Neural cell (in vitro differentiated cells): Measurements from ENCODE around the gene PPM1A. TPM values are rescaled to one million over a fixed set of nuclear protein-coding genes. Genes with fewer than 3 reads are reported as not detected.

ENCODE experiments used
- H2AFZ ChIP-seq: fragments of 200-600, 300-800 bp; sonication (generic), shearing (Covaris generic); 2 replicates; pipeline ENCODE4 v1.6.0; 2014; ENCODE audit warnings: low read depth, mild to moderate bottlenecking, antibody characterized with exemption, low read length, moderate library complexity
- H3F3A ChIP-seq: fragments of 200-600 bp; shearing (Covaris generic); 2 replicates; pipeline ENCODE4 v1.6.1; 2016; ENCODE audit warnings: mild to moderate bottlenecking, moderate library complexity, mixed read lengths, antibody characterized with exemption, low read length; ENCODE audit not compliant: insufficient read depth, poor library complexity, severe bottlenecking
- H3K27ac ChIP-seq: fragments of 200-600, 300-800 bp; sonication (generic), shearing (Covaris generic); 2 replicates; pipeline ENCODE4 v1.5.1; 2014; ENCODE audit warnings: mild to moderate bottlenecking, low read length, moderate library complexity
- H3K27me3 ChIP-seq: fragments of 300-800, 200-600 bp; sonication (generic), shearing (Covaris generic); 2 replicates; pipeline ENCODE4 v1.6.0; 2014; ENCODE audit warnings: mild to moderate bottlenecking, low read depth, low read length, moderate library complexity; ENCODE audit not compliant: insufficient read depth
- H3K36me3 ChIP-seq: fragments of 300-800, 200-600 bp; sonication (generic), shearing (Covaris generic); 2 replicates; pipeline ENCODE4 v1.5.1; 2014; ENCODE audit warnings: mild to moderate bottlenecking, antibody characterized with exemption, low read length, moderate library complexity; ENCODE audit not compliant: insufficient read depth
- H3K4me2 ChIP-seq: fragments of 300-800, 200-600 bp; sonication (generic), shearing (Covaris generic); 2 replicates; pipeline ENCODE4 v1.6.0; 2014; ENCODE audit warnings: mild to moderate bottlenecking, low read length
- H3K4me3 ChIP-seq: fragments of 300-800, 200-600 bp; sonication (generic), shearing (Covaris generic); 2 replicates; pipeline ENCODE4 v1.5.1; 2014; ENCODE audit warnings: mild to moderate bottlenecking, low read length, moderate library complexity
- H3K79me2 ChIP-seq: fragments of 200-600 bp; shearing (Covaris generic); replicated peaks from 2 replicates; pipeline ENCODE4 v1.6.0; 2014; ENCODE audit warnings: mild to moderate bottlenecking, low read length, moderate library complexity; ENCODE audit not compliant: insufficient read depth
- H3K9ac ChIP-seq: fragments of 300-800, 200-600 bp; sonication (generic), shearing (Covaris generic); 2 replicates; pipeline ENCODE4 v1.6.1; 2016; ENCODE audit warnings: mild to moderate bottlenecking, low read length, mixed read lengths
- H3K9me2 ChIP-seq: fragments of 200-600 bp; shearing (Covaris generic); 2 replicates; pipeline ENCODE4 v1.6.1; 2016; ENCODE audit warnings: mild to moderate bottlenecking, low read length, mixed read lengths; ENCODE audit not compliant: insufficient read depth
- H3K9me3 ChIP-seq: fragments of 200-600, 300-800 bp; sonication (generic), shearing (Covaris generic); 2 replicates; pipeline ENCODE4 v1.6.1; 2016; ENCODE audit warnings: mild to moderate bottlenecking, mixed run types, low read length, moderate library complexity, mixed read lengths
- H4K20me1 ChIP-seq: fragments of 200-600 bp; shearing (Covaris generic); 2 replicates; pipeline ENCODE4 v1.6.1; 2016; ENCODE audit warnings: mild to moderate bottlenecking, mixed run types; ENCODE audit not compliant: insufficient read depth
- CTCF ChIP-seq: fragments of 450-650 bp; IDR thresholded peaks from 2 replicates; pipeline ENCODE4 v1.5.1; 2014; ENCODE audit warnings: antibody characterized with exemption, mild to moderate bottlenecking, moderate library complexity; ENCODE audit not compliant: poor library complexity, severe bottlenecking
- EP300 ChIP-seq: fragments of 450-650 bp; conservative IDR thresholded peaks from 2 replicates; pipeline ENCODE4 v1.6.1; 2014; ENCODE audit warnings: antibody characterized with exemption, mild to moderate bottlenecking, moderate library complexity; ENCODE audit not compliant: poor library complexity, severe bottlenecking
- EZH2 ChIP-seq: fragments of 200-600, 300-800 bp; shearing (Covaris generic), sonication (generic); IDR thresholded peaks from 2 replicates; pipeline ENCODE4 v1.6.1; 2014; ENCODE audit warnings: antibody characterized with exemption, low read length, borderline replicate concordance, mild to moderate bottlenecking; ENCODE audit not compliant: insufficient read depth, poor library complexity, severe bottlenecking
- MXI1 ChIP-seq: fragments of 450-650 bp; conservative IDR thresholded peaks from 2 replicates; pipeline ENCODE4 v1.6.1; 2014; ENCODE audit warnings: antibody characterized with exemption, mild to moderate bottlenecking; ENCODE audit not compliant: poor library complexity, severe bottlenecking
- POLR2AphosphoS5 ChIP-seq: IDR thresholded peaks from 2 replicates; pipeline ENCODE4 v1.6.1; 2012
- RAD21 ChIP-seq: fragments of 450-650 bp; conservative IDR thresholded peaks from 2 replicates; pipeline ENCODE4 v1.6.1; 2014; ENCODE audit warnings: antibody characterized with exemption, mild to moderate bottlenecking, moderate library complexity
- REST ChIP-seq: IDR thresholded peaks from 2 replicates; pipeline ENCODE4 v1.6.1; 2012; ENCODE audit warnings: borderline replicate concordance
- SMC3 ChIP-seq: fragments of 450-650 bp; conservative IDR thresholded peaks from 2 replicates; pipeline ENCODE4 v1.6.1; 2014; ENCODE audit warnings: antibody characterized with exemption, mild to moderate bottlenecking, moderate library complexity; ENCODE audit not compliant: poor library complexity
- TAF1 ChIP-seq: IDR thresholded peaks from 2 replicates; pipeline ENCODE4 v1.6.1; 2012; ENCODE audit warnings: low read depth
- polyA plus RNA-seq: library from polyadenylated mRNA; depleted of rRNA; stranded (reverse); fragments of >200 nt; gene quantifications from 2 replicates; pipeline ENCODE4 v1.2.3, GENCODE V29; 2014

The PPM1A gene
- polyA plus RNA-seq, 1 donor from 2014 or later, result 52.1 TPM

DNA sequence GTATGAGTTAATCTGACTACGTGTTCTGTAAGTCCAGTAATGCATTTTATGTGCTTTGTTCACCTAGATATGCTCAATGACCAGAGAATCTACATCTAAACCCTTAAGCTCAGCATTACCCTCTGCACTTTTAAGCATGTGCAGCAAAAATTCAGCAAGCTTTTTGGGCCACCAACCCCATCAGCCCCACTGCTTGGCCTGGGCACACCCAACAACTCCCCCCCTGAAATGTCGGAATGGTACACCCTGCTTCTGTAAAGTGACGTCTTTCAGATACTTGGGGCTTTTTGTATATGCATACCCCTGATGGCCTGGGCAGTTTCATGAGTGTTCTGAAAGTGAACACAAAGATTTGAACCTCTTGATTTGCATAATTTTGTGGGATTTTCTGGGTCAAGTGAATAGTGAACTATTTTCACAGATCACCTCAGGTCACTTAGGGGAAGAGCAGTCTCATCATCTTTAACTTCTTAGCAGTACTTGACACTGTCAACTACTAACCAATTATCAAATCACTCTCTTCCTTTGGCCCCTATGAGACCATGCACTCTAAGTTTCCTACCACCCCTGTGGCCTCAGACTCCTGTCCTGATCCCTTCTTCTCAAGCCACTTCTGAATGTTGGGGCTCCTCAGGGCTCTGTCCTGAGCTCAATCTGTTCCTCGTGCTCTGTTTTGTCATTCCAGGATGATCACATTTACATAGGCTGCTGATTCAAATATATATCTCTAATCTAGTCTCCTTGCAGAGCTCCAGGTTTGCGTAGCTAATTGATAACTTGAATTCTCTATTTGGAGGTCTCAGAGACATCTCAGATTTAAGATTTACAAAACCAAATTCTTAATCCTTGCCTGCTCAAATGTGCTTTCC is 36.3 kb upstream of the PPM1A start:
- Histone ChIP-seq H2AFZ (no peak overlapping the region), H3K9ac (no peak overlapping the region), H3K27me3 (no peaks in the 10 kb centered on the region), H3K9me3 (no peaks in the 10 kb centered on the region), H3K79me2 (no peaks in the 10 kb centered on the region), H3F3A (no peaks in the 10 kb centered on the region), H3K36me3 (no peaks in the 10 kb centered on the region), H3K27ac (no peak overlapping the region), H3K9me2 (no peaks in the 10 kb centered on the region), H3K4me3 (no peak overlapping the region), H3K4me2 (no peak overlapping the region), H4K20me1 (no peaks in the 10 kb centered on the region)
- TF ChIP-seq REST, result no peak
- TF ChIP-seq POLR2AphosphoS5, result no peak
- no peak for TF ChIP-seq TAF1
- TF ChIP-seq CTCF, result no peak
- no peak for TF ChIP-seq MXI1
- TF ChIP-seq RAD21, result no peak

GRCh38 chr14:60214003-60214402 is 35.0 kb upstream of the PPM1A start:
- Histone ChIP-seq H3K4me3 (no peak overlapping the region), H3K9ac (no peak overlapping the region), H3F3A (no peaks in the 10 kb centered on the region), H3K79me2 (no peaks in the 10 kb centered on the region), H3K9me2 (no peaks in the 10 kb centered on the region), H3K36me3 (no peaks in the 10 kb centered on the region), H4K20me1 (no peaks in the 10 kb centered on the region), H3K9me3 (no peaks in the 10 kb centered on the region), H2AFZ (no peak overlapping the region), H3K4me2 (no peak overlapping the region), H3K27me3 (no peaks in the 10 kb centered on the region), H3K27ac (no peak overlapping the region)
- TF ChIP-seq TAF1 (no peak), EZH2 (no peak)

DNA sequence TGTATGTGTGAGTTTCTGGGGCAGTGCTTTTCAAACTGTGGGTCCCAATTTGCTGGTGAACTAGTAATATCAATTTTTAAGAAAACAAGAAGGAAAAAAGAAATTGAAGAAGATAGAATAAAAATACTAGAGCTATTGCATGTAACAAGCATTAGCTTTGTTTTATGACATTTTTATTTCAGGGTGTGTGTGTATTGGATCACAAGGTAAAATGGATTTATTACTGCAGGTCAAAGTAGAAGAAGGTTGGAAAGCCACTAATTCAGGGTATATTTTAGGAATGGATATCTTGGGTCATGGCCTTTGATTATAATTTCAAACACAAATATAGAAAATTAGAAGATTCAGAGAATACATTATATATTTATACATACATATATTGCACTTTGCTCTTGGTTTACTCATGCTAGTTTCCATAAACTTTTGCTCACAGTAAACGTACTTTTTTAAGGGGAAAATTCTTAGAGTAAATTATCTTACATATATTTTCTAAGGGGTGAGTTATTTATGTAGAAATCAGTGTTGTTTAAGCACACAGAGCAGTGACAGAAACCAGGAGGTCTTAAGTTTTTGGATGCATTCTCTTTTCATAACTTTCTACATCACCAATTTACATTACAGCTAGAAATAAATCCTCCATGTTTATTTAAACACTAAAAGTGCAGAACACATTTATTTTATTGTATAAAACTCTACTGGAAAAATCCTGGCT is 34.5 kb upstream of the PPM1A start:
- no peak overlapping the region for H2AFZ ChIP-seq
- no peaks in the 10 kb centered on the region for H3K27me3 ChIP-seq
- TF ChIP-seq SMC3 (no peak), EZH2 (no peak), MXI1 (no peak), POLR2AphosphoS5 (no peak), EP300 (no peak), CTCF (no peak), RAD21 (no peak)

More for the DNA sequence above, 34.5 kb upstream of the PPM1A start:
- Histone ChIP-seq H4K20me1 (no peaks in the 10 kb centered on the region), H3K9ac (no peak overlapping the region), H3K79me2 (no peaks in the 10 kb centered on the region), H3K9me2 (no peaks in the 10 kb centered on the region), H3F3A (no peaks in the 10 kb centered on the region), H3K27ac (no peak overlapping the region), H3K9me3 (no peaks in the 10 kb centered on the region), H3K36me3 (no peaks in the 10 kb centered on the region), H3K4me2 (no peak overlapping the region), H3K4me3 (no peak overlapping the region)
